GM20431 (cell line): ENCODE results near the gene CELF4.

Experiments used
- in situ Hi-C: fragments of 300-500 bp; cut with MseI, MboI; formaldehyde crosslinking; loops from one replicate; pipeline ENCODE4 v1.15.0; 2020; ENCODE audit warnings: low sequenced_read_pairs; ENCODE audit not compliant: unreplicated experiment

Gene CELF4

DNA sequence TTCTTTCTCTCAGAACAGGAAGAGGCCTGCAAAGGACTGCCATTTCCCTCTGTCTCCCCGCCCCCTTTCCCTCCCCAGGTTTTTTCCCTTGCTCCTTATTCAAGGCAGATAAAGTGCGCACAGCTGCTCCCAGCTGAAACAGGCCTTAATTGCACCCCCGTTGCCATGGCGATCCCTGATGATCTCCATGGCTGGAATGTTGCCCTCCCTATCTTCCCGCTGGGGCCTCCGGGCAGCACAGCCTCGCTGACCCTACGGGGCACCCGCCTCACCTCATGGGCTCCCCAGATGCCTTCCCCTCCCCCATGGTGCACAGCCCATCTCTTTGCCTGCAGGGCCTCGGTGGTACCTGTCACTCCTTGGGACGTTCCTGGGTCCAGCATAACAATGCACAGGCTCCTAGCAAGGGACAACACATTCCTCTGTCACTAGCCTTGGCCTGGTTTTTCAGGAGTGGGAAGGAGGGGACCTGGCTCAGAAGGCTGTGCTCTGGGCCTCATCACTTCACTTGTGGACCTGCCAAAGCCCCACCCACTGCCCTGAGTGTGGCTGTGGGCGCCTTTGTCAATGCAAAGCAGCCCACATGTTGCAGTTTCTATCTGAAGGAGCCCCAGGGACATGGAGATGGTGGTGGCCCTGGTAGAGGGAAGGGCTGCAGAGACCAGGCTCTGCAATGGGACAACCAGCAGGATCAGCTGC lies 115.0 kb downstream of the CELF4 start:
- in situ Hi-C loops: no loop called here

DNA sequence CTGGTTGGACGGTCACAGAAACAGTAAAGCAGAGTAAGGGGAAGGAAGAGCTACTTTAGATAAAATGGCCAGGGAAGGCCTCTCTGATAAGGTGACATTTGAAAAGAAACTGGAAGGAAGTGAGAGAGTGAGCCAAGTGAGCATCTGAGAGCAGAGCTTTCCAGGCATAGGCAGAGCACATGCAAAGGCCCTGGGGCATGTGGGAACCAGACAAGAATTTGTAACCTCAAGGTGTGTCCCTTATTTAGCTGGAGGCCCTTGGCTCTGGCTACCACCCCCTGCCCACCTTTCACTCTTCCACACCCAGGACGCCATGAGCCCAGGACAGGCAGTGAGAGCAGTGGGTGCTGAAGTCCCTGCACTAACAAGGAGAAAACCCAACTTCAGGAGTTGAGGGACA lies 116.0 kb downstream of the CELF4 start:
- in situ Hi-C loops: no loop called here

- in situ Hi-C loops: no loop called here
Observed at GRCh38 chr18:37448946-37449345, 116.7 kb downstream of the CELF4 start.

DNA sequence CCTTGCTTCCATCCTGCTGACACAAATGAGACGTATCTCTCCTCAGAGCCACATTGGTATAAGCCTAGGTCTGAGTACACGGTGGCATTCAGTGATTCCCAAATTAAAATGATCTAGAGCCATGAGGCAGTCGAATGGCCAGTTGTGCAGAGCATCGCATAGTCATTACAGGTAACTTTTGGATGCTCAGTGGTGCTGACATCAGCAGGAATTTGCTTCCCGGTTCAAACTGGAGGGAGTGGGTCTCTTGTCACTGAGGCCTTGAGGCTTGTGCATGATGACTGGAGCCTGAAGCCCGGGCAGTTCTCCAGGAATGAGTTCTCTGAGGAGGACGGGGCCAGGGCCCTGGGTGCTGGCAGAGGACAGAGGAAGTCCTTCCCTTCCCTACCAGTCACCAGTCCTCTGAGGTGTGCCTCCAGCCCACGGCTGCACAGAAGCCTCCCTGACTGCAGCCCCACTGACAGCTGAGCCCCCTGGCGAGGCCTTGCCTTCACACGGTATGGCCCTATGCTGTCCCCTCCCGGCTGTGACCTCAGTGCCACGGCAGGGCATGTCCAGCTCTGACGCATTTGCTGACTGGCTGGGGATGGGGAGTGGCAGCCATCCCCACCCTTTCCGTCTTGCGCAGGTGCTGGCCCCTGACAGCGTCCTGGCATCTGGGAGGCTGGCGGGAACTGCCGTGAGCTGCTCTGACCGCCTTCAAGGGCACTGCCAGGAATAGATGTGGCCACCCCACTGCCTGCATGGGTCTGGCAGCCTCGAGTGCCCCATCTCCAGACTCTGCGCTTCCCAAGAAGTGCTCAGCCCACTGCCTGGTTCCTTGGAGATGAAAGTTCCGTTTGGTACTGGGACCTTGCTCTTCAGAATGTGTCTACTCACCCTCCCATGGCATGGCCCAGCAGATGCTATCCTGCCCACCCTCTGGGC lies 117.4 kb downstream of the CELF4 start:
- in situ Hi-C loops: no loop called here

DNA sequence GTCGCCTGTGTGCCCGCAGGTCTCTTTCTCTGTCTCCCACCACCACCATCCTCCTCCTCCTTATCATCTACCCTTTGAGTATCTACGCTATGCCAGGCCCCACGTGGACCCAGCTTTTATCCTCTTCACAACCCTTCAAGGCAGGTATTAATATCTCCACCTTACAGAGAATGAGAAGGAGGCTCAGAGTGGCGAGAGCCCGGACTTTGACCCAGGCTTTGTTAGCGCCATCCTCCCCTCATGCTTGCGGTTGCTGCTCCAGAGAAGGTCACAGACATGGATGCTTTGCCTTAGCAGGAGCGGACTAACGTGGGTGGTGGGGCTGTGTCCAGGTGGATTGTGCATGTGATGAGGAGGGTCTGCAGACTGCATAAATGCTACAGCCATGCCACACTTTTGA lies 119.8 kb downstream of the CELF4 start:
- in situ Hi-C loops: no loop called here

- in situ Hi-C loops: no loop called here
Observed at GRCh38 chr18:37445368-37445767, 120.2 kb downstream of the CELF4 start.

DNA sequence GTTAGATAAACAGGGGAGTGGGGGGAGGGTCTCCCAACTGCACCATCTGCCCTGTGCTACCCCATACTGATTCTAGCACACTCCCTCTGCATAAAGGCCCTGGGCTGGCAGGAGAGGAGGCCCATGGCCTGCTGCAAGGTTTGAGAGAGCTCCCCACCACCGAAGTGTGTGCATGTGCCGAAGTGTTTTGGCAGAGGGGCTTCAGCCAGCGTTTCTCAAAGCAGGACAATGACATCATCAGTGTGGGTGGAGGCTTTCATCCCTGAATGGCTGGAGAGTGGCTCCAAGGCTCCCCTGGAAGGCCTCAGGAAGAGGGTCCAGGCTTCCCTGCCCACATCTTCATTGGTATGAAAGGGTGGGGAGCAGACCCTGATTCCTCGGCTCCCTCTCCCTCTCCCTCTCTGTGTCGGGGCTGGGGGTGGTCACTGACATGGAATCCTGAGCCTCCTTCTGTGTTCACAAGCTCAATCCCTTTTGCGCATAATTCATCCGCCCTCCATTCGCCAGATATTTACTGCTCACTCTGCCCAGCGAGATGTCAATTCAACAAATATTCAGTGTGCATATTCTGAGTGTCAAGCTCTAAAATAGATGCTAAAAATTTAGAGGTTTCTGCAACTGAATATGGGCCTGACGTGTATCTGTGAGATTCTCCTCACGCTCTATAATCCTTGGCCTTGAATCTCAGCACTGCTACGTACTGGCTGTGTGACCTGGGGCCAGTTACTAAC lies 122.1 kb downstream of the CELF4 start:
- in situ Hi-C loops: no loop called here

DNA sequence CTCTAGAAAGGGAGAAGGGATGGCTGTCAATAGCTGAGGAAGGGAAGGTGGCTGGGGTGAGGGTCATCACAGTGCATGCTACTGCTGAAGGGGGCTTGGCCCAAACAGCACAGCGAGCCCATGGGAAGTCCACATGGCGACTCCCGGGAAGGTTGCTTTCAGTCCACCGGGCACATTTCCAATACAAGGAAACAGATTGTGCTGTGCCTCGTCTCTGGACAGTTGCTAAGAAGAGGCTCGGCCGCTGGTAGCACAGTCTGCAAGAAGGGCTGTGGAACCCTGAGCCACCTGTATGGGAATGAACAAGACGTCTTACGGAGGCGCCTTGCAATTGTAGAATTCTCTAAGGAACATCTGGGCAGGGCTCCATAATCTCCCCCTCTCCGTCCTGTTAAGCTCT lies 123.1 kb downstream of the CELF4 start:
- in situ Hi-C loops: no loop called here

- in situ Hi-C loops: no loop called here
Observed at GRCh38 chr18:37441821-37442220, 123.8 kb downstream of the CELF4 start.

GRCh38 chr18:37440206-37440605 lies 125.4 kb downstream of the CELF4 start:
- in situ Hi-C loops: no loop called here

GRCh38 chr18:37438417-37439180 lies 127.0 kb downstream of the CELF4 start:
- in situ Hi-C loops: no loop called here

- in situ Hi-C loops: no loop called here
Observed at GRCh38 chr18:37435996-37436395, 129.6 kb downstream of the CELF4 start.

DNA sequence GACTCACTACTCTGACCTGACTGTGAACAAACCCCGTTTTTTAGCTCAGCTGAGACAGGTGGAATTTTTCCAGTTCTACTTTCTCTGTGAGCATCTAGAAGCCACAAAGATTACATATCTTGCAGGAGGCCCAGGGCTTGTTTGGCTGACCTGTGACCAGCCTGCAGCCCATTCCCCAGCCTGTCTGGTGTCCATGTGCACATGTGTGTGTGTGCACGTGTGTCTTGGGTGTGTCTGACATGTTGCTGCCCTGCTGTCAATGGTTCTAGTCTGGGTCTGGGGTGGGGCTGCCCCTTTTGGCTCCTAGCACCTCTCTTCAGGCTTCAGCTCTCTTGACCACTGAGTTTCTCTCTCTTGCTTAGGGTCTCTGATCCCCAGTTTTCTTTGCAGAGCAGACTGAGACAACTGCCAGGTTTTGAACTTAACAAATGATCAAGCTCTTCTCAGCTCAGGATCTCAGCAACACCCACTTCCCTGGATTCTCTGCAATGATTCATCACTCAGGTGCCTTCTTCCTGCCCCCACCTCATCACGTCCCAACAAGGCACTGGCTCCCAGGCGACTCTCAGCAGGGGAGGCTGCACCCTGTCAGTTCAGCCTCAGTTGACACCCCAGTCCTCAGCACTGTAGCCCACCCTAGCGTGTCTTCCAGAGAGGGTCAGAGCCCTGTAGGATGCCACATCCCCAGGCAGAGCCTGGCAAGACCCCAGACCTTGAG lies 130.3 kb downstream of the CELF4 start:
- in situ Hi-C loops: no loop called here

GRCh38 chr18:37434161-37434860 lies 131.3 kb downstream of the CELF4 start:
- in situ Hi-C loops: no loop called here

DNA sequence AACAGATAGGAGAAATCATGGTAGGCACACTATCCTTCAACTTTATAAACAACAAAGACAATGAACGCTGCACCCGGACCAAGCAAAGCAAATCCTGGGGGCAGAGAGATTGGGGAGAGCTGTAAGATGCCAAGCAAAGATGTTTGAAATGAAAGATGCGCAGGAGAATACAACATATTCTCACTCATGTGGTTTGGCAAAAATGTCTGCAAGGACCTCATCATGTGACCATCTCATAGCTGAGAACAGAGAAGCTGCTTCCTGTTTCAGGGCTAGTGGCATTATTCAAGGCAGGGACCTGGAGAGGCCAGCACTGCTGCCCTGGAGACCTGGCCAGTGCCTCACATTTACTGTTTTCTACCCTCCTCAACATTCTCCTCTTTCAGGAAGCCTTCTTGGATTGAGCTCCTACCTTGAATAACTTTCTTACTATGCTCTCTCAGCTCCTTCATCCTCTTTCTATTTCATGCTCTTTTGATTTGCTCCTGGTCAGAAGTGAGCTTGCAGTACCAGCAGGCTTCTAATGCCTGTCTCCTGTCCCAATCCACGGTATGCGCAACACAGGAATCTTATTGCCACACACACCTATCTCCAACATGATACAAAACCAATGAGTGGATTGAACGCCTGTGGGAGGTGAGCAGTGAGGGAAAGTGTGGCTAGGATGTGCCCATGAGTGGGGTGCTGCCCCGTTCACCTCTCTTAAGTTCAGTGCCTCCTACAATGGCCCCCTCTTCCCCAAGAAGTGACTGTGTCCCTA lies 133.0 kb downstream of the CELF4 start:
- in situ Hi-C loops: no loop called here

GRCh38 chr18:37430357-37431076 lies 135.1 kb downstream of the CELF4 start:
- in situ Hi-C loops: no loop called here

DNA sequence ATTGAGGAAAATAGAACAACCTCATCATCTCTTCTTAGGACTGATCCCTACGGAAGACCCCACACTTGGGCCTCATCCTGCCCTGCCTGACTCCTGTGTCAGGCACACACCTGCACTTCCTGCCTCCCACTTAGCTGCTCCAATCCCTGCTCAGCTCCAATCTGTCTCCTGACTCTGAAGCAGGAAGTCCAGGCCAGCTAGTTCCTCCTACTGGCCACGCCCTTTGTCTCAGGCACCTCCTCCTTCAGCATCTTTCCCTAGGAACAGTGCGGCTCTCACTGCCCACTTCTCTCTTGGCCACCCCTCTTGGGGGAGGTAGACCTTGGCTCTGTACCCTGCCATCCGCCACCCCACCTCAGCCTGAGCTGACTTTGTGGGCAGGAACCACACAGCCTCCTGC lies 135.8 kb downstream of the CELF4 start:
- in situ Hi-C loops: no loop called here
